ENCODE results near the gene NGB. TPM values are rescaled to one million over a fixed set of nuclear protein-coding genes. Genes with fewer than 3 reads are reported as not detected.

NGB gene
- total RNA-seq = not detected in 2 replicates
- total RNA-seq (2013) = not detected
- polyA plus RNA-seq = not detected in 2 replicates
- polyA minus RNA-seq = 0.17 TPM in 1 of 2 replicates, not detected in the other

DNA sequence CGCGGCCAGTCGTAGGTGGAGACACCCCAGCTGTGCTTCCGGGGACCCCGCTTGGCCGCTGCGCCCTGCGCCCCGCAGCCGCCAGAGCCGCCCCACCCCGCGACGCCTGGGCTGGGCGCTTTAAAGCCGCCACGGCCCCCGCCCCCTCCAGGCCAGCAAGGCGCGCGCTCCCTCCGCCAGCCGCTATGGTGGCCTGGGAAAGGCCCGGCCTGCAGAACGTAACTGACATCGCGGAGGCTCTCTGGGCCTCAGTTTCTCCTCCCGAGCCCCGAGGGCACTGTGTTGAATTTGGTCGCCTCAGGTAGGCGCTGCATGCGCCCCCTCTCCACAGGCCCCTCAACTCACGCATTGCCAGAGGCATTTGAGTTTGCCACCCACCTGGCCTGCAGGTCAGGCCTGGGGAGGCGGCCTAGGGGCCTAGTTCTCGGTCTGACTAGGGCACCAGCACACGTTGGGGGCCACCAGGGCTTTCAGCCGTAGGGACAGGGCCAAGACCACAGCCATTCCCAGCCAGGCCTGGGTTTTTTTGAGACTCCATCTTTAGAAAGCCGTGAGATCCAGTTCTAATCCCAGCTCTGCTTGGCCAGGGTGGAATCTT lies at the start of gene NGB:
Gene NGB (minus strand): TSS at position 94 of the 598 bp plus-strand sequence. CDS start 269 bp downstream, outside the sequence.
- H3K4me3 ChIP-seq (ENCODE audit: control extremely low read depth in 1 of 5, extremely low read depth in 1 of 5, insufficient read depth in 1 of 5, low read depth in 2 of 5, low read length in 4 of 5) = no peak within 1 kb of the TSS
- H3K4me3 Mint-ChIP-seq = peak within 1 kb of the TSS; percentile 6
- H3K36me3 ChIP-seq (replicated peaks in 1 of 2; ENCODE audit: control extremely low read depth in 1 of 2, control insufficient read depth in 1 of 2, extremely low read depth in 1 of 2, insufficient read depth in 2 of 2, low read length in 1 of 2) = no peaks in the 10 kb centered on the region
- H3K4me2 ChIP-seq (replicated peaks; ENCODE audit: low read depth, low read length, poor library complexity, severe bottlenecking) = peak within 1 kb of the TSS; percentile 30
- no peaks in the 10 kb centered on the region for H4K20me1 ChIP-seq (ENCODE audit: control insufficient read depth, insufficient read depth, low read length, poor library complexity, severe bottlenecking)
- H2AFZ ChIP-seq (ENCODE audit: insufficient read depth, low read depth, low read length, poor library complexity, severe bottlenecking) = no peak within 1 kb of the TSS
- ChIA-PET POLR2A (no interaction called here), CTCF (interaction anchor here (0.6 to 1.0 kb wide), 2 partner anchors 31 to 45 kb away, joined by 3 read pairs; no protein-coding TSS in a partner anchor)
- intact Hi-C loops (cut with micrococcal nuclease) = no loop called here
- 20% methylated on average over 37 of the region's 38 CpGs for WGBS (ENCODE audit: insufficient coverage)
- peaks cover 33% of the 10 kb centered on the region for H3K27me3 Mint-ChIP-seq
- peaks cover 0 to 11% (median 0%) of the 10 kb centered on the region in 3 donors for H3K9me3 ChIP-seq (ENCODE audit: control extremely low read depth in 1 of 3, control insufficient read depth in 2 of 3, insufficient read depth in 1 of 3, low read length in 2 of 3)
- H3K79me2 ChIP-seq (ENCODE audit: control insufficient read depth, insufficient read depth, low read length) = no peaks in the 10 kb centered on the region
- H3K4me1 ChIP-seq (ENCODE audit: control insufficient read depth in 2 of 2, insufficient read depth in 2 of 2, low read length in 2 of 2) = peaks cover 0 to 10% of the 10 kb centered on the region in 2 donors
- peaks cover 0 to 41% (median 8%) of the 10 kb centered on the region in 4 experiments for H3K27me3 ChIP-seq (replicated peaks in 1 of 4; ENCODE audit: control extremely low read depth in 1 of 4, control insufficient read depth in 3 of 4, insufficient read depth in 4 of 4, low read length in 3 of 4)
- TF ChIP-seq EZH2 (IDR thresholded peaks at IDR 0.05; ENCODE audit: borderline replicate concordance, insufficient read depth, low read depth, low read length, poor library complexity, severe bottlenecking) = no peak
- TF ChIP-seq, protein P1, sequence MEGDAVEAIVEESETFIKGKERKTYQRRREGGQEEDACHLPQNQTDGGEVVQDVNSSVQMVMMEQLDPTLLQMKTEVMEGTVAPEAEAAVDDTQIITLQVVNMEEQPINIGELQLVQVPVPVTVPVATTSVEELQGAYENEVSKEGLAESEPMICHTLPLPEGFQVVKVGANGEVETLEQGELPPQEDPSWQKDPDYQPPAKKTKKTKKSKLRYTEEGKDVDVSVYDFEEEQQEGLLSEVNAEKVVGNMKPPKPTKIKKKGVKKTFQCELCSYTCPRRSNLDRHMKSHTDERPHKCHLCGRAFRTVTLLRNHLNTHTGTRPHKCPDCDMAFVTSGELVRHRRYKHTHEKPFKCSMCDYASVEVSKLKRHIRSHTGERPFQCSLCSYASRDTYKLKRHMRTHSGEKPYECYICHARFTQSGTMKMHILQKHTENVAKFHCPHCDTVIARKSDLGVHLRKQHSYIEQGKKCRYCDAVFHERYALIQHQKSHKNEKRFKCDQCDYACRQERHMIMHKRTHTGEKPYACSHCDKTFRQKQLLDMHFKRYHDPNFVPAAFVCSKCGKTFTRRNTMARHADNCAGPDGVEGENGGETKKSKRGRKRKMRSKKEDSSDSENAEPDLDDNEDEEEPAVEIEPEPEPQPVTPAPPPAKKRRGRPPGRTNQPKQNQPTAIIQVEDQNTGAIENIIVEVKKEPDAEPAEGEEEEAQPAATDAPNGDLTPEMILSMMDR (IDR thresholded peaks at IDR 0.05) = no peak
- no peak within 1 kb of the TSS for H3K27ac ChIP-seq (ENCODE audit: low read length in 2 of 2)
- H3K4me1 Mint-ChIP-seq = peaks cover 12% of the 10 kb centered on the region
- DNase-seq (no peak), ATAC-seq (ENCODE audit: low read depth) (no peak)
- H3K27ac Mint-ChIP-seq = no peak within 1 kb of the TSS
- no peak within 1 kb of the TSS for H3K9ac ChIP-seq (ENCODE audit: low read length)
- no peaks in the 10 kb centered on the region for H3K9me3 Mint-ChIP-seq (ENCODE audit: insufficient read depth)

Data from B cell (primary cell).